Stimulated activated CD4-positive, alpha-beta T cell treated with anti-CD3 and anti-CD28 coated beads, Interleukin-15, amount 100 ng/mL, for 24 hours (primary cell): ENCODE results near the gene ABCD1.

ENCODE experiments used
- DNase-seq: peaks from one replicate; pipeline ENCODE4 v3.0.0-alpha.2; 2020

Gene ABCD1

DNA sequence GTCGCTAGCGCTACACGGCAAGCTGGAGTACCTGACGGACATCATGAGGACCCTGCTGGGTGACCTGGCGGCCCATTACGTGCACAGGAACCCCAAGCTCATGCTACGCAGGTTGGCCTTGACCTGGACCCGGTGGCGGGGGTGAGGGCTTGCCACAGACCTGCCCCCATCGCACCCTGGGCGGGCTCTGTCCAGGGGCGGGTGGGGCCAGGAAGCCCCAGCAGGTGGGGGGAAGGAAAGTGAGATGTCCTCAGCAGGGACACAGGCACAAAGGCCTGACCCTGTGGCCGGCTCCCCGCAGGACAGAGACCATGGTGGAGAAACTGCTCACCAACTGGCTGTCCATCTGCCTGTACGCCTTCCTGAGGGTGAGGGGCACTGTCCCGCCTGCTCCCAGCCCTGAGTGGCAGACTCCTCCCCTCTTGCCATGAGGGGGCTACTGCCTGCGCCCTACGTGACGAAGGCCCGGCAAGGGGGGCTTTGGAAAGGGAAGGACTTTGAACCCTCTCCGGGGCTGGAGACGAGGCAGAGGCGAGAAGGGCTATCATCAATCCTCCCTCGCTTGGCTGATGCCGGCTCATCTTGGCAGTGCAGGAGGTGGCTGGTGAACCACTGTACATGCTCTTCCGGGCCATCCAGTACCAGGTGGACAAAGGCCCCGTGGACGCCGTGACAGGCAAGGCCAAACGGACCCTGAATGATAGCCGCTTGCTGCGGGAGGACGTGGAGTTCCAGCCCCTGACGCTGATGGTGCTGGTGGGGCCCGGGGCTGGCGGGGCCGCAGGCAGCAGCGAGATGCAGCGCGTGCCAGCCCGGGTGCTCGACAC lies 50.9 kb downstream of the ABCD1 start:
- no peak for DNase-seq

DNA sequence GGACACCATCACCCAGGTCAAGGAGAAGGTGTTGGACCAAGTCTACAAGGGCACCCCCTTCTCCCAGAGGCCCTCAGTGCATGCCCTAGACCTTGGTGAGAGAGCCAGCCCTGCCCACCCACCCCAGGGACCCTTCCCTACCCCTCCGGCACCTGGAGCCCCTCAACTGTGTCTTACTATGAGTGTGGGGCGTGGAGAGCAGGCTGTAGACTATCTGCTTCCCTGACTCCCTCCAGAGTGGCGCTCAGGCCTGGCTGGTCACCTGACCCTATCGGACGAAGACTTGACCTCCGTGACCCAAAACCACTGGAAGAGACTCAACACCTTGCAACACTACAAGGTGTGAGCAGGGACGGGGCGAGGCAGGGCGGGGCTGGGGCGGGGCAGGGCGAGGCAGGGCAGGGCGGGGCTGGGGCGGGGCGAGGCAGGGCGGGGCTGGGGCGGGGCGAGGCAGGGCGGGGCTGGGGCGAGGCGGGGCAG lies 51.5 kb downstream of the ABCD1 start:
- no peak for DNase-seq

DNA sequence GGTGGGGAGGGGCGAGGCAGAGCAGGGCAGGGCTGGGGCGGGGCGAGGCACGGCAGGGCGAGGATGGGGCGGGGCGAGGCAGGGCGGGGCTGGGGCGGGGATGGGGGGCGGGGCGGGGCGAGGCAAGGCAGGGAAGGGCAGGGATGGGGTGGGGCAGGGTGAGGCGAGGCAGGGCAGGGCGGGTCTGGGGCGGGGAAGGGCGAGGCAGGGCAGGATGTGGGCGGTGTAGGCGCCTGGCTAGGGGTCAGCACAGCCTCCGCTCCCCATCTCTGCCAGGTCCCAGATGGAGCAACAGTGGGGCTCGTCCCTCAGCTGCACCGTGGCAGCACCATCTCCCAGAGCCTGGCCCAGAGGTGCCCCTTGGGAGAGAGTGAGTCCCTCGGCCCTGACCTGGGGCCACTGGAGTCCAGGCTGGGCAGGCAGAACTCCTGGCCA lies 52.0 kb downstream of the ABCD1 start:
- DNase-seq, result no peak

DNA sequence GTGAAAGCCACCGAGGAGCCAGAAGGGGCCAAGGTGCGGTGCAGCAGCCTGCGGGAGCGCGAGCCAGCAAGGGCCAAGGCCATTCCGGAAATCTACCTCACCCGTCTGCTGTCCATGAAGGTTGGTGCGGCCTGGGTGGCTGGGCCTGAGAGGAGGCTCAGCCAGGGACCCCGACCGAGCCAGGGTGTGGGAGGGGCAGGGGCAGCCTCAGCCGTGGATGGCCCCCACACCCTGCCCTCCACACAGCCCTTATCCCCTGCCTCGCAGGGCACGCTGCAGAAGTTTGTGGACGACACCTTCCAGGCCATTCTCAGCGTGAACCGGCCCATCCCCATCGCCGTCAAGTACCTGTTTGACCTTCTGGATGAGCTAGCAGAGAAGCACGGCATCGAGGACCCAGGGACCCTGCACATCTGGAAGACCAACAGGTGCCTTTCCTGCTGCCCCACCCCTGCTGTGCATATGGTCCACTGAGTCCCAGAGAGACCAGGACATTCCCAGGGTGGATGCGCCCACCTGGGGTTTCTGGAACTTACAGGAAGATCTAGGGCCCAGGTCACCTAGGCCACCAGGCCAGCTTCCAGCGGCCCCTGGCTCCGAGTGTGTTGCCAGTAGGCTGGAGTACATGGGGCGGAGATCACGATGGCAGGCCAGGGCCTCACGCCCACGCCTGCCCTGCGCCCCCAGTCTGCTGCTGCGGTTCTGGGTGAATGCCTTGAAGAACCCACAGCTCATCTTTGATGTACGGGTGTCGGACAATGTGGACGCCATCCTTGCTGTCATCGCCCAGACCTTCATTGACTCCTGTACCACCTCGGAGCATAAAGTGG lies 52.8 kb downstream of the ABCD1 start:
- DNase-seq, result no peak

DNA sequence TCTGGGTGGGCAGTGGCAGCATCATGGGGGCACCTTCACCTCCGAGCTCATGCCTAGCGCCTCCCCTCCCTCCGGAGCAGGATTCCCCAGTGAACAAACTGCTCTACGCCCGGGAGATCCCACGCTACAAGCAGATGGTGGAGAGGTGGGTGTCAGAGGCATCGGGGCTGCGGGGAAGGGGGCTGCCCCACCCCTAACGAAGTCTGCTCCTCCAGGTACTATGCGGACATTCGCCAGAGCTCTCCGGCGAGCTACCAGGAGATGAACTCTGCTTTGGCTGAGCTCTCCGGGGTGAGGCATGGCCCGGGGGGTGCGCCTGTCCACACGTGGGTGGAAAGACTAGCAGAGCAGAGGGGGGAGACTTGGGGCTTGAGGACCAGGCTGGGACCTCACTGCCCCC lies 53.5 kb downstream of the ABCD1 start:
- DNase-seq, result no peak

DNA sequence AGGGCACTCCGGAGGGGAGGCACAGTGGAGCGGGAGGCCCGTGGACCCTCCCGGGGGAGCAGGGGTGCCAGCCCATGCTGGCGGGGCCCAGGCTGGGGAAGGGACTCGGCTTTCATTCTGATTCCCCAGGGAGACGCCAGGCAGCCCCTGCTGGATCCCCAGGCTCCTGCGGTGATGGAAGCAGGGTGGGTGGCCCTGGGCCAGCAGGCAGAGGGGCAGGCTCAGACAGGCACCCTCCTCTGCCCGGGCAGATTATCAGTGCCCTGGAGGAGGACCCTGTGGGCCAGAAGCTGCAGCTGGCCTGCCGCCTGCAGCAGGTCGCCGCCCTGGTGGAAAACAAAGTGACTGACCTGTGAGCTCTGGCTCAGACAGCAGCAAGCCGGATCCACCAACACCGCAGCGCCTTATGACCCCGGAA lies 54.0 kb downstream of the ABCD1 start:
- no peak for DNase-seq

DNA sequence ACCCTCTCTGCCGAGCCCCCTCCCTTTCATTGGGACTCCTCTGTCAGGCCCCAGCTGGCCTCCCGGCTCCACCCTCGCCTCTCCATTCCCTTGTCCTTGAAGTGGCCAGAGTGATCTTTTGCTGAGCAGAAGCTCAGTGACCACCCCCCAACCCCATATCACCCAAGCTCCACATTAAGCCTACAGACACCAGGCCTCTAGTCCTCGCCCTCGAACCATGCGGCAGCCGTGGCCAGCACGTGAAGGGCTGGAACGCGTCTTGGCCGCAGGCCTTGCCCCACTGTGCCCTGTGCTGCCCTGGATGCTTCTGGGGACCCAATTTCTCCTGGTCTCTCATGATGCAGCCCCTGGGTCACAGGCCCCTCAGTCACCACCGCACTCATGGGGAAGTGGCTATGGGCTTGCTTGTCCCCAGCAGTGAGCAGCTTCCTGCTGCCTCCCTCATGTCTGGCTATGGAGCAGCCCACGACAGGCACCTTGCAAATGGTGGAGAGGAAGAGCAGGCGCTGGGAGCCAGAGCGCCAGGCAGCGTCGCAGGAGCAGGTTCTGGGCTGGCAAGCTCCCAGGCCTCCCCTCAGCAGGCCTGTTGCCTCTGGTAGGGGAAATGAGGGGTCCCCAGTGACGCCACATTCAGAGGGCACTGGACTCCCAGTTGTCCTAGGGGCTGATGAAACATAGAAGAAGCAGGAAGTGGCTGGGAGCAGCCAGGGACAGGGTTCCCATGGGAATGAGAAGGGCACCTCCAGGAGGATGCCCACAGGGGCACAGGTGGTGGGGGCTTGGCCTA lies 55.4 kb downstream of the ABCD1 start:
- no peak for DNase-seq

DNA sequence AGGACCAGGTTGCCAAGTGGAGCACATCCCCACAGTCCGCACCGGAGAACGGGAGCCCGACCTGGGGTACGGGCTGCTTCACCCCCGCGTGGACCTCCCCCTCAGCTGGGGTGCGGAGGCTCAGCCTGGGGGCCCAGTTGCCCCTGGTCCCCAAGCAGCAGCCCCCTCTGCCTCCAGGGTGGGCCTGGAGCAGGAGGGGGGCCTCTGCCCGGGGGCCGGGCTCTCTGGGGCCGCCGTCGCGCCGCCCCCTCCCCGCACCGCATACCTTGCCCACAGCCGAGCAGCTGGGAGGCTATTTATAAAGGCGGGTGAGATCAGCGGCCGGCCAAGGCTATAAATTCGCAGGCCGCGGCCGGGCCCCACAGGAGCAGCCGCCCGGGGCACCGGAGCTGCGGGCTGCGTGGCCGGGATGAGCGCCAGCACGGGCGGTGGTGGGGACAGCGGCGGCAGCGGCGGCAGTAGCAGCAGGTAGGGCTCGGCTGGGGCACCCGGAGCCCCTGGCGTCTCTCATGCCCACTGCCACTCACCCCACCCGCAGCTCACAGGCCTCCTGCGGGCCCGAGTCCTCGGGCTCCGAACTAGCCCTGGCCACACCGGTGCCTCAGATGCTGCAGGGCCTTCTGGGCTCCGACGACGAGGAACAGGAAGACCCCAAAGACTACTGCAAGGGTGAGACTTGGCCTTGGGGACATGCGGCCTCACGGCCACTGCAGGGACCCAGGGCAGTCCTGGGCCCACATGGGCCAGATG lies 56.2 kb downstream of the ABCD1 start, which contains the start of gene SRPK3:
TSS of gene SRPK3 (plus strand) at position 364 of the 750 bp plus-strand sequence. CDS start at position 410, 46 bp downstream.
- no peak for DNase-seq

DNA sequence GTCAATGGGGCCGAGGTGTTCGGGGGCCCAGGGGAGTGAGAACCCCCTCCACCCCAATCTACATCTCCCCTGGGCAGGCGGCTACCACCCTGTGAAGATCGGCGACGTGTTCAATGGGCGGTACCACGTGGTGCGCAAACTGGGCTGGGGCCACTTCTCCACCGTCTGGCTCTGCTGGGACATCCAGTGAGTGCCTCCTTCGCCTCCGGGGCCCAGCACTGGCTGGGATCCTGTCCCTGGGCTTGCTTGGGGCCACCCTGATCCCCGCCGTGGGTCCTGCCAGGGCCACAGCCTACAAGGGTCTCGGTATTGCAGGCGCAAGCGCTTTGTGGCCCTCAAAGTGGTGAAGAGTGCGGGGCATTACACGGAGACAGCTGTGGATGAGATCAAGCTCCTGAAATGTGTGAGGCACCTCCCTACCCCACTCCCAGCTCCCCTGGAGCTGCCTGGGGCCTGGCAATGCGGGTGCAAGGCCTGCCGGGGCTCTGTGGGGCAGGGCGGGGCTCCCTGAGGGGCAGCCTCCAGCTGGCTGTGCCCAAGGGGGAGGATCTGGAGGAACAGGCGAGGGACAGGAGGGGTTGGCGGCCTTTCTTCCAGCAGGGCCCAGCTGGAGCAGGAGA lies 56.9 kb downstream of the ABCD1 start:
- no peak for DNase-seq

DNA sequence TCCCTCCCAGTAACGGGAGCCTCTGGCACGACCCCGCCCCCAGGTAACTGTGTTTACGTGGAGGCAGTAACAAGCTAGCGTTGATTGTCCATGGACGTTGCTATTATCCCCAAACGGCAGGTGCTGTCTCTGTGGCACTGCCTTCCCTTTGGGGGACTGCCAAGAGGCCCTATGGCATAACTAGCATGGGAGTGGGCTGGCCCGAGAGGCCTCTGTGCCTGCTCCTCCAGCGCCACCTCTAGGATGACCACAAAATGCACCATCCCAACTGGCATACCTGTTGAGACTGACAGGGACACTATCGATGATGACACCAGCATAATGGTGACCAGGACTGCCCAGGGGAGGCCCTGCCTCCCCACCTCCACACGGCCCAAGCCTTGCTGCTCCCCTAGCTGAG lies 57.7 kb downstream of the ABCD1 start:
- DNase-seq, result no peak

DNA sequence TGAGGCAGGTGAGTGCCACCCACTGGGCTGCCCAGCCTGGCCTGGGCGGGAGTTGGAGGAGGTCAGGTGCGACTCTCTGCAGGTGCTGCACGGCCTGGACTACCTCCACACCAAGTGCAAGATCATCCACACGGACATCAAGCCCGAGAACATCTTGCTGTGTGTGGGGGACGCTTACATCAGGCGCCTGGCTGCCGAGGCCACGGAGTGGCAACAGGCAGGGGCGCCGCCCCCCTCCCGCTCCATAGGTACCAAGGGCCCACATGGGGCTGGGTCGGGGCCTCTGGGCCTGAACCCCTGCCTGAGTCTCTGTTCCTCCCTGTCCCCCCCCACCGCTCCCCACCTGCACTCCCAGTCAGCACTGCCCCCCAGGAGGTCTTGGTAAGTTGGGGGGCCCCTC lies 58.2 kb downstream of the ABCD1 start:
- no peak for DNase-seq

DNA sequence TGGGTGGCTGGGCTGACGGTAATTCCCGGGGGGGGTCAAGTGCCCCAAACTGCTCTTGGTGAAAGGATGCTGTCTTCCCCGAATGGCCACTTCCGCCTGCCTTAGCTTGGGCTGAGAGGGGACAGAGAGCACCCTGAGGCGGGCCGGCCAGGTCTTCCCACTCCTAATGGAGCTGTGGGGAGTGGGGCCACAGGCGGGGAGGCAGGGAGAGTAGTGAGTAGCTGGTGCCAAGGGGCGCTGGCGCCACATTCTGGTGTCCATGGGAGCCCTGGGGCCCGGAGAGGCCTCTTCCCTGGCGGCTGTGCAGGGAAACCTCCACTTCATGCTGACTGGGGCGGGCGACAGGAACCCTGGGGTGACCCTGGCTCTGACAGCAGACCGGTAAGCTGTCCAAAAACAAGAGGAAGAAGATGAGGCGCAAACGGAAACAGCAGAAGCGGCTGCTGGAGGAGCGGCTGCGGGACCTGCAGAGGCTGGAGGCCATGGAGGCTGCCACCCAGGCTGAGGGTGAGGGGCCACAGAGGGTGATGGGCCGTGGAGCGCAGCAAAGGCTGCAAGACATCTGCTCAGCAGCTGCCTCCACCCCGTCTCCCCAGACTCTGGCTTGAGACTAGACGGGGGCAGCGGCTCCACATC lies 58.8 kb downstream of the ABCD1 start:
- no peak for DNase-seq

DNA sequence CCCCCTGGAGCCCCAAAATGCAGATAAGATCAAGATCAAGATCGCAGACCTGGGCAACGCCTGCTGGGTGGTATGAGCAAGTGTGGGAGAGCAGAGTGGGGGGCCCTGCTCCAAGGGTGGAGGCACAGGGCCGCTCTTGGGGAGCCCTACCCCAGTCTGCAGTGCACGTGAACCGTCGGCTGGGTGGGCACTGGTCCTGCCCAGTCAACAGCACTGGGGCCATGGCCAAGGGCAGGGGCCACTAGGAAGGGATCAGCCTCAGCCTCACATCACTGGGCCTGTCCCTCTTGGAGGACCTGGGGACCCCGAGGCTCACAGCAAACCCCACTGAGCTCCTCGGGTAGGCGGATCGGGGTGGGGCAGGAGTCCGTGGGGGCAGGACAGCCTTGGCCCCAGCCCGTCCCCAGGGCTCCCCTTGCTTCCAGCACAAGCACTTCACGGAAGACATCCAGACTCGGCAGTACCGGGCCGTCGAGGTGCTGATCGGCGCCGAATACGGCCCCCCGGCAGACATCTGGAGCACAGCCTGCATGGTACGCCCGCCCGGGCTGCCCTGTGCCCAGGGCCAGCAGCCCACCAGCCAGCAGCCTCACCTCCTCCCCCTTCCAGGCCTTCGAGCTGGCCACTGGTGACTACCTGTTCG lies 59.8 kb downstream of the ABCD1 start:
- no peak for DNase-seq

DNA sequence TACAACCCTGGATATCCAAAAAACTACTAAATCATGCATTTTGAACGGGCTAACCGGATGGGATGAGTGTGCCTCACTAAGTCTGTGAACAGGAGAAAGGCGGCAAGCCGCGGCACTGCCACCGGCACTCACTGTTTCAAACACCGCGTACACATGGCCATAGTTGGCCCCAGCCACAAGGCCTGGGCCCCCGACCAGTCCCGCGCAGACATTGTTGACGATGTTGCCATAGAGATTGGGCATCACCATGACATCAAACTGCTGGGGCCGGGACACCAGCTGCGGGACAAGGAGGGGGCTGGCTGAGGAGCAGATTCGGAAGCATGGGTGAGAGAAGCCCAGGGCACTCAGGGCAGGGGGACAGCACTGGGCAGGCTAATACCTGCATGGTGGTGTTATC lies 62.0 kb downstream of the ABCD1 start:
- DNase-seq, result no peak

DNA sequence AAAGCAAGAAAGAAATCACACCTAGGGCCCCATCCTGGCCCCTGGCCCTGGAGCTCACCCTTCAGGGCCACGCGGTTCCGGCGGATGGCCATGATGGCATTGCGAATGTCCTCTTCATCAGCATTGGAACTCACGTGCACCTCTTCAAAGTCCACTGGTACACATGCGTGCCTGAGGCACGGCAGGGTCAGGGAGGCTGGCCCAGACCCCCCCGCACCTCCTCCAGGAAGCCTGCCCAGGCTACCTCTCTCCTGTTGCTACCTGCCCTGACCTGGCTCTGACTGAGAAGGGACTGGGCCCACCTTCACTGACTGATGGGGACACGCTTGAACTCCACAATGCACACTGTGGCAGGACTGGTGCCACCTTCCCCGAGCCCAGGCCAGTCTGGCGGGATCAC lies 65.0 kb downstream of the ABCD1 start:
- no peak for DNase-seq

DNA sequence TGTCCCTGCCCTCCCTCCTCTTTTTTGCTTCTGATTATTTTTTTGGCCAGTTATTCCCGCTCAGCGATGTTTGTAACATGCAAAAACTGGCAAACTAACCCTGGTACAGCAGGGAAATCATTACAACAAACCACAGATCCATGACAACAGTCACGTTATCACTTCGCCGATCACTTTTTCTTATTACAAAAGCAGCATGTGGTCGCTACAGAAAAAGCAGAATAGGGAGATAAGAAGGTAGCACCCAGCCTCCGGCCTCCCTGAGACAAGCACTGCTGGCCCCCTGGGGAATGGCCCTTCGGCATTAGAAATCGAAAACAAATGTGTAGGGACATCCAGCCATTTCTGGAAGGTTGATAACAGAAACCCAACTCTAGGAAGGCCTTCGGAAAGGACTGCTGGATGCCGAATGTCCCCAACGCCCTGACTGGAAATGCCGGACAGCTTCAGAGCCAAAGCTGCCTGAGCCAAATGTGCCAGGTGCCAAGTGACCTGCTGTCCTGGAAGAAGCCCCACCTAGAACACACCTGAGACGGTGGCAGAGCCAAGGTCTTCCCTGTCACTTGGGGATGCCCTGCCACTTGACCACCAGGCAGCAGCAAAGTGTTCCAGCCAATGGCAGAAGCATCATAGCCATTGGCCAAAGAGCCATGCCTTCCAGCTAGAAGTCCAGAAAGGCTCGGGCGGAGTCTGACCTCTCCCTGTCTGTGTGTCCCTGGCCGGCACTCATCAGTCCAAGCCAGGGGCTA lies 66.6 kb downstream of the ABCD1 start:
- no peak for DNase-seq

DNA sequence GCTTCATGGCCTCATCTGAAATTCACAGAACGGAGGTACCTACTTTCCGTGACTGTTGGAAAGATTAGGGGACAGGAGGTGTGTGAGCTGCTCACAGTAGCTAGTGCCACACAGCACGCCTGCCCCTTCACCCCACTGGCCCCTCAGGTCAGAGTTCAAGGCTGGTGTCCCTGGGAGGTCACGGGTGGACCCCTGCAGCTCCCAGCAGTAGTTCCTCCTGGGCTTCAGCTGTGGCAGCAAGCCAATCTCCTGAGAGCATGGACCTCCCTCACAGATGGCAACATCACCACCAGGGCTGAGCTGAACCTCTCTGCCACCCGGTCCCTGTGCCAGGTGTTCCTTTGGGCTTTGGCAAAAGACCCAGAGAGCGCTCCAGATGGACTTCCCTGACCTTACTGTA lies 67.7 kb downstream of the ABCD1 start:
- DNase-seq, result no peak

DNA sequence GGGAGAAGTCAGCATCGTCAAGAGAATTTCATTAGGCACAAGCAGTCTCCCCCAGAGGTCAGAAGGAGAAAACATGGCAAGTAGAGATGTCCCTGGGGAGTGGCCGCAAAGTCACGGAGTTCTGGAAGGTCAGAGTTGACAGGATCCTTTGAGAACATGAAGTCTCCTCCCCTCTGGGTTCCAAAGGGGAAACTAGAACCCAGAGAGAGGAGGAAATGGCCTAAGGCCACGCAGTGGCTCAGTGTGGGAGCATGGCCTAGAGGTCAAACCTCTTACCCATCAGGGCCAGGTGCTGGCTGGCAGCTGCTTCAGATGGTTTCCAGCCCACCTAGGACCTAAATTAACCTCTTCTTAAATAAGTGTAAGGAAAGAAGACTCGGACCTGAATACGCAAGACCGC lies 68.6 kb downstream of the ABCD1 start:
- no peak for DNase-seq
